ENCODE measurements around the gene AMPD2.

DNA sequence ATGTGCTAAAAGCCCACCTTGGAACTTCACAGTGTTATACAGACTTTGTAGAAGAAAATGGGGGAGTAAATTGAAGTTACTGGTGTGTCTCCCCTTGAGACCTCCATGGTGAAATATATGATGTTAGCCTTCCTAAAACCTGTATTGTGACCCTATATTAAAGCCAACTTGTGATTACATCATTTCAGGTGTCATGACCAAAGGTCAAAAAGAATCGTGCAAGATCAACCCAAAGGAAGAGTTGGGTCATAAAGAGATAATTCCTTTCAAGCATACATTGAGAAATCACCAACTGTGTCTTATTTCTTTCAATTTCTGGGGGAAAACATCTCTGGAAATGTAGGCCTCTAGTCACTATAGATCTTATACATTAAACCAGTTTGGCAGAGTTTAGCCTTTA is 34.9 kb upstream of the AMPD2 start:
- TF ChIP-seq CTCF (IDR thresholded peaks at IDR 0.05) (no peak), POLR2AphosphoS5 (IDR thresholded peaks at IDR 0.05) (no peak), POLR2A (IDR thresholded peaks at IDR 0.05) (no peak)

Measured in upper lobe of left lung (tissue), 4 donors.